ENCODE results near the gene TPX2.

GRCh38 chr20:31839782-31840487, 100.8 kb downstream of the TPX2 start:
- TF ChIP-seq, protein P1, sequence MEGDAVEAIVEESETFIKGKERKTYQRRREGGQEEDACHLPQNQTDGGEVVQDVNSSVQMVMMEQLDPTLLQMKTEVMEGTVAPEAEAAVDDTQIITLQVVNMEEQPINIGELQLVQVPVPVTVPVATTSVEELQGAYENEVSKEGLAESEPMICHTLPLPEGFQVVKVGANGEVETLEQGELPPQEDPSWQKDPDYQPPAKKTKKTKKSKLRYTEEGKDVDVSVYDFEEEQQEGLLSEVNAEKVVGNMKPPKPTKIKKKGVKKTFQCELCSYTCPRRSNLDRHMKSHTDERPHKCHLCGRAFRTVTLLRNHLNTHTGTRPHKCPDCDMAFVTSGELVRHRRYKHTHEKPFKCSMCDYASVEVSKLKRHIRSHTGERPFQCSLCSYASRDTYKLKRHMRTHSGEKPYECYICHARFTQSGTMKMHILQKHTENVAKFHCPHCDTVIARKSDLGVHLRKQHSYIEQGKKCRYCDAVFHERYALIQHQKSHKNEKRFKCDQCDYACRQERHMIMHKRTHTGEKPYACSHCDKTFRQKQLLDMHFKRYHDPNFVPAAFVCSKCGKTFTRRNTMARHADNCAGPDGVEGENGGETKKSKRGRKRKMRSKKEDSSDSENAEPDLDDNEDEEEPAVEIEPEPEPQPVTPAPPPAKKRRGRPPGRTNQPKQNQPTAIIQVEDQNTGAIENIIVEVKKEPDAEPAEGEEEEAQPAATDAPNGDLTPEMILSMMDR (IDR thresholded peaks at IDR 0.05; ENCODE audit: low read depth, low read length), result no peak
- TF ChIP-seq POLR2A (IDR thresholded peaks at IDR 0.05; ENCODE audit: extremely low read depth, insufficient read length) (no peak), MAX (IDR thresholded peaks at IDR 0.05; ENCODE audit: low read depth, low read length) (no peak), MYC (IDR thresholded peaks at IDR 0.05; ENCODE audit: low read depth, low read length) (no peak)
